ENCODE results near the gene MARCO.

MARCO gene

GRCh38 chr2:119010336-119010735, 68.3 kb downstream of the MARCO start:
- Mint-ChIP-seq H3K4me1 (ENCODE audit: low read depth) (no peaks in the 10 kb centered on the region), H3K27me3 (ENCODE audit: low read depth) (peaks cover 14% of the 10 kb centered on the region), H3K4me3 (no peak overlapping the region), H3K27ac (no peak overlapping the region), H3K36me3 (ENCODE audit: low read depth) (no peaks in the 10 kb centered on the region), H3K9me3 (no peaks in the 10 kb centered on the region)
- DNase-seq (ENCODE audit: low spot score), result no peak

GRCh38 chr2:119011162-119011909, 69.3 kb downstream of the MARCO start:
- H3K4me3 Mint-ChIP-seq, result no peak overlapping the region
- H3K27ac Mint-ChIP-seq, result no peak overlapping the region
- no peaks in the 10 kb centered on the region for H3K36me3 Mint-ChIP-seq (ENCODE audit: low read depth)
- H3K27me3 Mint-ChIP-seq (ENCODE audit: low read depth), result peaks cover 14% of the 10 kb centered on the region
- H3K4me1 Mint-ChIP-seq (ENCODE audit: low read depth), result no peaks in the 10 kb centered on the region
- no peak for DNase-seq (ENCODE audit: low spot score)
- no peaks in the 10 kb centered on the region for H3K9me3 Mint-ChIP-seq

GRCh38 chr2:119011910-119012209, 69.9 kb downstream of the MARCO start:
- no peaks in the 10 kb centered on the region for H3K4me1 Mint-ChIP-seq (ENCODE audit: low read depth)
- no peak overlapping the region for H3K4me3 Mint-ChIP-seq
- no peaks in the 10 kb centered on the region for H3K9me3 Mint-ChIP-seq
- no peak overlapping the region for H3K27ac Mint-ChIP-seq
- peaks cover 14% of the 10 kb centered on the region for H3K27me3 Mint-ChIP-seq (ENCODE audit: low read depth)
- DNase-seq (ENCODE audit: low spot score), result no peak
- no peaks in the 10 kb centered on the region for H3K36me3 Mint-ChIP-seq (ENCODE audit: low read depth)

GRCh38 chr2:119012345-119013301, 70.6 kb downstream of the MARCO start:
- no peak overlapping the region for H3K4me3 Mint-ChIP-seq
- peaks cover 14% of the 10 kb centered on the region for H3K27me3 Mint-ChIP-seq (ENCODE audit: low read depth)
- H3K4me1 Mint-ChIP-seq (ENCODE audit: low read depth), result no peaks in the 10 kb centered on the region
- DNase-seq (ENCODE audit: low spot score), result no peak
- H3K36me3 Mint-ChIP-seq (ENCODE audit: low read depth), result no peaks in the 10 kb centered on the region
- no peak overlapping the region for H3K27ac Mint-ChIP-seq
- no peaks in the 10 kb centered on the region for H3K9me3 Mint-ChIP-seq

- H3K9me3 Mint-ChIP-seq, result no peaks in the 10 kb centered on the region
- no peaks in the 10 kb centered on the region for H3K36me3 Mint-ChIP-seq (ENCODE audit: low read depth)
- H3K27me3 Mint-ChIP-seq (ENCODE audit: low read depth), result peaks cover 14% of the 10 kb centered on the region
- no peaks in the 10 kb centered on the region for H3K4me1 Mint-ChIP-seq (ENCODE audit: low read depth)
- no peak overlapping the region for H3K27ac Mint-ChIP-seq
- no peak overlapping the region for H3K4me3 Mint-ChIP-seq
- no peak for DNase-seq (ENCODE audit: low spot score)
These were observed 71.7 kb downstream of the MARCO start for GRCh38 chr2:119013671-119014070.

GRCh38 chr2:119015845-119016244, 73.9 kb downstream of the MARCO start:
- Mint-ChIP-seq H3K9me3 (no peaks in the 10 kb centered on the region), H3K36me3 (ENCODE audit: low read depth) (no peaks in the 10 kb centered on the region), H3K4me1 (ENCODE audit: low read depth) (no peaks in the 10 kb centered on the region), H3K27me3 (ENCODE audit: low read depth) (peaks cover 8% of the 10 kb centered on the region), H3K27ac (no peak overlapping the region), H3K4me3 (no peak overlapping the region)
- DNase-seq (ENCODE audit: low spot score), result no peak

- Mint-ChIP-seq H3K4me3 (no peak overlapping the region), H3K9me3 (no peaks in the 10 kb centered on the region), H3K4me1 (ENCODE audit: low read depth) (no peaks in the 10 kb centered on the region), H3K27me3 (ENCODE audit: low read depth) (no peaks in the 10 kb centered on the region), H3K27ac (no peak overlapping the region), H3K36me3 (ENCODE audit: low read depth) (no peaks in the 10 kb centered on the region)
- no peak for DNase-seq (ENCODE audit: low spot score)
These were observed 77.5 kb downstream of the MARCO start for GRCh38 chr2:119019521-119019920.

GRCh38 chr2:119022678-119023077, 80.7 kb downstream of the MARCO start:
- no peak for DNase-seq (ENCODE audit: low spot score)

GRCh38 chr2:119023534-119023933, 81.5 kb downstream of the MARCO start:
- H3K4me1 Mint-ChIP-seq (ENCODE audit: low read depth), result no peaks in the 10 kb centered on the region
- no peaks in the 10 kb centered on the region for H3K27me3 Mint-ChIP-seq (ENCODE audit: low read depth)
- no peak overlapping the region for H3K4me3 Mint-ChIP-seq
- H3K27ac Mint-ChIP-seq, result no peak overlapping the region
- no peaks in the 10 kb centered on the region for H3K36me3 Mint-ChIP-seq (ENCODE audit: low read depth)
- no peak for DNase-seq (ENCODE audit: low spot score)
- no peaks in the 10 kb centered on the region for H3K9me3 Mint-ChIP-seq

More at GRCh38 chr2:119022678-119023077, 80.7 kb downstream of the MARCO start:
- Mint-ChIP-seq H3K4me1 (ENCODE audit: low read depth) (no peaks in the 10 kb centered on the region), H3K27ac (no peak overlapping the region), H3K9me3 (no peaks in the 10 kb centered on the region), H3K36me3 (ENCODE audit: low read depth) (no peaks in the 10 kb centered on the region), H3K4me3 (no peak overlapping the region), H3K27me3 (ENCODE audit: low read depth) (no peaks in the 10 kb centered on the region)

GRCh38 chr2:119024152-119024551, 82.2 kb downstream of the MARCO start:
- H3K9me3 Mint-ChIP-seq, result no peaks in the 10 kb centered on the region
- DNase-seq (ENCODE audit: low spot score), result no peak
- H3K4me1 Mint-ChIP-seq (ENCODE audit: low read depth), result no peaks in the 10 kb centered on the region
- H3K27ac Mint-ChIP-seq, result no peak overlapping the region
- no peaks in the 10 kb centered on the region for H3K27me3 Mint-ChIP-seq (ENCODE audit: low read depth)
- no peak overlapping the region for H3K4me3 Mint-ChIP-seq
- no peaks in the 10 kb centered on the region for H3K36me3 Mint-ChIP-seq (ENCODE audit: low read depth)

GRCh38 chr2:119024568-119024967, 82.6 kb downstream of the MARCO start:
- no peaks in the 10 kb centered on the region for H3K9me3 Mint-ChIP-seq
- no peak overlapping the region for H3K4me3 Mint-ChIP-seq
- no peaks in the 10 kb centered on the region for H3K36me3 Mint-ChIP-seq (ENCODE audit: low read depth)
- no peaks in the 10 kb centered on the region for H3K4me1 Mint-ChIP-seq (ENCODE audit: low read depth)
- no peak overlapping the region for H3K27ac Mint-ChIP-seq
- DNase-seq (ENCODE audit: low spot score), result no peak
- no peaks in the 10 kb centered on the region for H3K27me3 Mint-ChIP-seq (ENCODE audit: low read depth)

- H3K27me3 Mint-ChIP-seq (ENCODE audit: low read depth), result no peaks in the 10 kb centered on the region
- no peak overlapping the region for H3K4me3 Mint-ChIP-seq
- no peaks in the 10 kb centered on the region for H3K4me1 Mint-ChIP-seq (ENCODE audit: low read depth)
- DNase-seq (ENCODE audit: low spot score), result no peak
- no peaks in the 10 kb centered on the region for H3K9me3 Mint-ChIP-seq
- no peaks in the 10 kb centered on the region for H3K36me3 Mint-ChIP-seq (ENCODE audit: low read depth)
- no peak overlapping the region for H3K27ac Mint-ChIP-seq
These were observed 83.0 kb downstream of the MARCO start for GRCh38 chr2:119025013-119025412.

- Mint-ChIP-seq H3K9me3 (no peaks in the 10 kb centered on the region), H3K4me3 (no peak overlapping the region), H3K27me3 (ENCODE audit: low read depth) (no peaks in the 10 kb centered on the region), H3K27ac (no peak overlapping the region), H3K4me1 (ENCODE audit: low read depth) (no peaks in the 10 kb centered on the region), H3K36me3 (ENCODE audit: low read depth) (no peaks in the 10 kb centered on the region)
- DNase-seq (ENCODE audit: low spot score), result no peak
These were observed 83.9 kb downstream of the MARCO start for GRCh38 chr2:119025762-119026351.

- no peak overlapping the region for H3K27ac Mint-ChIP-seq
- H3K27me3 Mint-ChIP-seq (ENCODE audit: low read depth), result no peaks in the 10 kb centered on the region
- no peak overlapping the region for H3K4me3 Mint-ChIP-seq
These were observed 84.9 kb downstream of the MARCO start for GRCh38 chr2:119026890-119027289.

More at GRCh38 chr2:119026890-119027289, 84.9 kb downstream of the MARCO start:
- Mint-ChIP-seq H3K36me3 (ENCODE audit: low read depth) (no peaks in the 10 kb centered on the region), H3K4me1 (ENCODE audit: low read depth) (no peaks in the 10 kb centered on the region), H3K9me3 (no peaks in the 10 kb centered on the region)
- DNase-seq (ENCODE audit: low spot score), result no peak

Measured in T-helper 2 cell treated with Interferon-gamma antibody and Interleukin-4, amounts not matched to agents 5 μg/mL and 100 μg/mL, for 36 hours (primary cell).